Kidney epithelial cell (primary cell): ENCODE measurements around the gene SLC7A9. TPM values are rescaled to one million over a fixed set of nuclear protein-coding genes. Genes with fewer than 3 reads are reported as not detected.

ENCODE experiments used
- DNase-seq: peaks from one replicate; pipeline ENCODE4 v3.0.0-alpha.2; 2010; ENCODE audit warnings: low read depth
- H3K27me3 ChIP-seq: 2 replicates; pipeline ENCODE4 v1.6.0; 2011; ENCODE audit warnings: low read length; ENCODE audit not compliant: control insufficient read depth, insufficient read depth
- H3K36me3 ChIP-seq: 2 replicates; pipeline ENCODE4 v1.5.1; 2011; ENCODE audit warnings: low read length; ENCODE audit not compliant: control insufficient read depth, insufficient read depth
- H3K4me3 ChIP-seq: 2 replicates; pipeline ENCODE4 v1.5.1; 2011; ENCODE audit warnings: low read depth, mild to moderate bottlenecking, control low read depth, low read length
- total RNA-seq: library from RNA; depleted of rRNA; stranded (reverse); fragments of >200 nt; gene quantifications from 2 replicates; pipeline ENCODE4 v1.2.3, GENCODE V29; 2015
- TF ChIP-seq, protein P1 (sequence below): IDR thresholded peaks from 2 replicates; pipeline ENCODE4 v1.5.1; 2011; ENCODE audit warnings: mild to moderate bottlenecking, moderate library complexity, low read length, control low read depth, inconsistent platforms; ENCODE audit not compliant: insufficient read depth, poor library complexity, severe bottlenecking

SLC7A9 gene
- total RNA-seq, 1 donor from 2014 or later: not detected

DNA sequence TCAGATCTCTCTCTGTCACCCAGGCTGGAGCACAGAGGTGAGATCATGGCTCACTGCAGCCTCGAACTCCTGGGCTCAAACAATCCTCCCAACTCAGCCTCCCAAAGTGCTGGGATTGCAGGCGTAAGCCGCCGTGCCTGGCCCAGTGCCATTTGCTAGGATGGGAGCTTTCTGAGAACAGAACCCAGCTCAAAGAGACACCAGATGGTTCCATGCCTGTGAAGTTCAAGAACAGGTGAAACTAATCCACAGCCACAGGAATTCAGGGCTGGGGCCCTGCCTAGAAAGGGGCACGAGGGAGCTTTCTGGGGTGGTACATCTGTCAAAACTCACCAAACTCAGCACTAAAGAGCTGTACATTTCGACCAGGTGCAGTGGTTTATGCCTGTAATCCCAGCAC is 4.2 kb downstream of the SLC7A9 start:
- no peaks in the 10 kb centered on the region for H3K36me3 ChIP-seq
- H3K4me3 ChIP-seq: no peak overlapping the region
- H3K27me3 ChIP-seq: no peaks in the 10 kb centered on the region
- DNase-seq: no peak
- TF ChIP-seq, protein P1, sequence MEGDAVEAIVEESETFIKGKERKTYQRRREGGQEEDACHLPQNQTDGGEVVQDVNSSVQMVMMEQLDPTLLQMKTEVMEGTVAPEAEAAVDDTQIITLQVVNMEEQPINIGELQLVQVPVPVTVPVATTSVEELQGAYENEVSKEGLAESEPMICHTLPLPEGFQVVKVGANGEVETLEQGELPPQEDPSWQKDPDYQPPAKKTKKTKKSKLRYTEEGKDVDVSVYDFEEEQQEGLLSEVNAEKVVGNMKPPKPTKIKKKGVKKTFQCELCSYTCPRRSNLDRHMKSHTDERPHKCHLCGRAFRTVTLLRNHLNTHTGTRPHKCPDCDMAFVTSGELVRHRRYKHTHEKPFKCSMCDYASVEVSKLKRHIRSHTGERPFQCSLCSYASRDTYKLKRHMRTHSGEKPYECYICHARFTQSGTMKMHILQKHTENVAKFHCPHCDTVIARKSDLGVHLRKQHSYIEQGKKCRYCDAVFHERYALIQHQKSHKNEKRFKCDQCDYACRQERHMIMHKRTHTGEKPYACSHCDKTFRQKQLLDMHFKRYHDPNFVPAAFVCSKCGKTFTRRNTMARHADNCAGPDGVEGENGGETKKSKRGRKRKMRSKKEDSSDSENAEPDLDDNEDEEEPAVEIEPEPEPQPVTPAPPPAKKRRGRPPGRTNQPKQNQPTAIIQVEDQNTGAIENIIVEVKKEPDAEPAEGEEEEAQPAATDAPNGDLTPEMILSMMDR: no peak

DNA sequence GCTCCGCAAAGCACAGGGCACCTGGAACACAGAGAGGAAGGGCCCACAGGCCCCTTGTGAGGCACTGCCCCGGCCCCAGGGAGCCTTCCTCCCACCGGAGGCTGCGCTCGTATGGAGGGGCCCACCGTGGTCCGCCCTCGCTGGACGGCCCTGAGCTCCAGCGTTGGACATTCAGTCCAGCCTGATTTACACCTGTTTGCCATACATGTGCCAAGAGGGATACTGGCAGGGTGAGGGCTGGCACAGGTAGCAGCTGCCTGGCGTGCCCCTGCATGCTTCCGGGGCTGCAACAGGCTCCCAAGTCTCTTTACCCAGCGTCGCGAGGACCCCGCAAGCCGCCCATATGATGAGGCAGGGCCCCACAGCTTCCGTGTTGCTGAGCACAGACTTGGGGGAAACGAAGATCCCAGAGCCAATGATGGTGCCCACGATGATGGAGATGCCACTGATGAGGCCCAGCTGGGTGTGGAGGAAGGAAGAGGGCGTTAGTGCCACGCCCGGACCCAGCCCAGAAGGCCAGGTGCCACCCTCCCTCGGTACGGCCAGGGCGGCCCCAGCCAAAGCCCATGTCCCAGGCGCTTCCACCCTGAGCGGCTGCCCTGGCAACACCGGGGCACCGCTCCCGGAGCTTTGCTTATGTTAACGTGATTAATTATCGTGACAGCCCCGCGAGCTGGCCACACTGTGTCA is 5.1 kb downstream of the SLC7A9 start:
- no peaks in the 10 kb centered on the region for H3K36me3 ChIP-seq
- no peak for DNase-seq
- TF ChIP-seq, protein P1: no peak
- H3K4me3 ChIP-seq: no peak overlapping the region
- no peaks in the 10 kb centered on the region for H3K27me3 ChIP-seq

DNA sequence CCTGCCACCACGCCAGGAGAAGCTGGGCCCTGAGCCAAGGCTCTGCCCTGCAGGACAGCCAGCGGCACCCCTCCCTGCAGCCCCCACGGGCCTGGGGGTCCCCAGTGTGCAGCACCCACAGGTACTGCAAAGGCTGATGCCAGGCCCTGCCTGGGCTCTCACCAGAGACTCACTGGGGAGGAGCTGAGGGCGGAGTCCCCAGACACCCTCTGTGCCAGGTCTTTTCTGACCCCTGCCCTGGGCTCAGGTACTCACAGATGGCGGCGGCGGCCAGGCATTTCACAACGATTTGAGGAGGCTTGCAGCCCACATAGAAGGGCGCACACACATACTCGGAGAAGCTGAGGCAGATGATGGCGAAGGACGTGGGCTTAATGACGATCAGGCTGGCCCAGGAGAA is 5.7 kb downstream of the SLC7A9 start:
- no peaks in the 10 kb centered on the region for H3K36me3 ChIP-seq
- H3K4me3 ChIP-seq: no peak overlapping the region
- no peak for DNase-seq
- TF ChIP-seq, protein P1: no peak
- H3K27me3 ChIP-seq: no peaks in the 10 kb centered on the region

DNA sequence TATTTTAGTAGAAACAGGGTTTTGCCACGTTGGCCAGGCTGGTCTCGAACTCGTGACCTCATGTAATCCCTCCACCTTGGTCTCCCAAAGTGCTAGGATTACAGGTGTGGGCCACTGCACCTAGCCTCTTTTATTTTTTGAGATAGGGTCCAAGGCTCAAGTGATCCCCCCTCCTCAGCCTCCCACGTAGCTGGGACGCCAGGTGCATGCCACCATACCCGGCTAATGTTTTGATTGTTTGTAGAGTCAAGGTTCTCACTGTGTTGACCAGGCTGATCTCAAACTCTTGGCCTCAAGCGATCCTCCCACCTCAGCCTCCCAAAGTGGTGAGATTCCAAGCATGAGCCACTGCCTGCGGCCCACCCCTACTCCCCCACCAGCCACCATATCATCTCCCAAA is 6.3 kb downstream of the SLC7A9 start:
- no peaks in the 10 kb centered on the region for H3K36me3 ChIP-seq
- H3K27me3 ChIP-seq: no peaks in the 10 kb centered on the region
- TF ChIP-seq, protein P1: no peak

DNA sequence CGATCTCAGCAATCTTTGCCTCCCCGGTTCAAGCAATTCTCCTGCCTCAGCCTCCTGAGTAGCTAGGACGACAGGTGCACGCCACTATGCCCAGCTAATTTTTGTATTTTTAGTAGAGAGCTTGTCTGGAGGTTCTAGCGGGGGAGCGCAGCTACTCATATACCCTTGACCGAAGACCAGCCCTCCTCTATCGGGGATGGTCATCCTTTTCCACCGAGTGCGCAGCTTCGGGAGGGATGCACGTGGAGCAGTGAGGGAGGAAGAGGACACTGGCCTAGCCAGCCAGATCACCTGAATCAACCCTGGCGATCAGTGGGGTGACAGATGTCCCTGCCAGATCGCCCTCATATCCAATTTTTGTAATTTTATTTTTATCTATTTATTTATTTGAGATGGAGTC is 6.8 kb downstream of the SLC7A9 start:
- Histone ChIP-seq H3K27me3 (no peaks in the 10 kb centered on the region), H3K4me3 (no peak overlapping the region), H3K36me3 (no peaks in the 10 kb centered on the region)
- no peak for DNase-seq
- TF ChIP-seq, protein P1: no peak

More for the DNA sequence above, 6.3 kb downstream of the SLC7A9 start:
- no peak overlapping the region for H3K4me3 ChIP-seq
- no peak for DNase-seq

DNA sequence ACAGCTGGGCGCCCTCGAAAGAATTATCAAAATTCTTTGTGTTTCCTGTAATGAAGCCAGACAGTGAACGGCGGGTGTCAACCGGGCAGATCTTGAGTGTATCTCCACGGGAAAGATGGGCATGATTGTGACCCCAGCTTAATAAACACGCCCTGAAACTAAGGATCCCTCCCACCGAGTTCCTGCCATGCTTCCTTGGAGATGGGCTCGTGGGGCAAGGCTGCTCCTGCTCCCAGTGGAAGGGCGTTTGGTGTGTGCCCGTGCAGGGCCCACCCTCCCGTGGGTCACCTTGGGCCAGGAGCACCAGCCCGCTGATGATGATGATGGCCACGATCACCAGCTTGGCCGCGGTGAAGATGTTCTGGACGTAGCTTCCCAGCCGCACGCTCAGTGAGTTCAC is 7.4 kb downstream of the SLC7A9 start:
- no peak for DNase-seq
- Histone ChIP-seq H3K36me3 (no peaks in the 10 kb centered on the region), H3K27me3 (no peaks in the 10 kb centered on the region), H3K4me3 (no peak overlapping the region)
- TF ChIP-seq, protein P1: no peak
